ENCODE results near the gene TUG1. TPM values are rescaled to one million over a fixed set of nuclear protein-coding genes. Genes with fewer than 3 reads are reported as not detected.
A peak's percentile ranks its signal among the peaks of the same experiment; 100 is the strongest.

Gene TUG1
- total and polyA plus RNA-seq, 3 donors from 2014 or later, result 134 to 182 (median 157) TPM

GRCh38 chr22:30994960-30995359 lies 25.9 kb downstream of the TUG1 start:
- Histone ChIP-seq H3K27ac (no peak overlapping the region), H3K36me3 (ENCODE audit: low read depth, missing control alignments) (no peaks in the 10 kb centered on the region), H3K4me1 (peaks cover 6% of the 10 kb centered on the region), H3K9me3 (no peaks in the 10 kb centered on the region), H3K4me3 (no peak overlapping the region), H3K27me3 (no peaks in the 10 kb centered on the region)
- TF ChIP-seq CTCF (IDR thresholded peaks at IDR 0.05) (no peak), POLR2A (IDR thresholded peaks at IDR 0.05) (no peak)
- intact Hi-C loops (cut with DNase I; ENCODE audit: low total_unique reads), result no loop called here
- DNase-seq, result no peak
- 93 to 94% methylated on average over 1 of the region's 1 CpG for WGBS, 2 donors

GRCh38 chr22:30996462-30996861 lies 27.4 kb downstream of the TUG1 start:
- intact Hi-C loops (cut with DNase I; ENCODE audit: low total_unique reads), result no loop called here

GRCh38 chr22:30998329-30998728 lies 29.3 kb downstream of the TUG1 start:
- WGBS, 2 donors, result 84 to 86% methylated on average over 4 of the region's 4 CpGs
- DNase-seq, result no peak
- TF ChIP-seq CTCF (IDR thresholded peaks at IDR 0.05), result no peak
- TF ChIP-seq POLR2A (IDR thresholded peaks at IDR 0.05), result no peak
- H3K4me3 ChIP-seq, result no peak overlapping the region
- no peaks in the 10 kb centered on the region for H3K9me3 ChIP-seq
- H3K27ac ChIP-seq, result no peak overlapping the region
- no peaks in the 10 kb centered on the region for H3K27me3 ChIP-seq
- peaks cover under 1% of the 10 kb centered on the region for H3K4me1 ChIP-seq
- intact Hi-C loops (cut with DNase I; ENCODE audit: low total_unique reads), result no loop called here
- H3K36me3 ChIP-seq (ENCODE audit: low read depth, missing control alignments), result no peaks in the 10 kb centered on the region

More at GRCh38 chr22:30996462-30996861, 27.4 kb downstream of the TUG1 start:
- DNase-seq, result no peak
- Histone ChIP-seq H3K27ac (no peak overlapping the region), H3K36me3 (ENCODE audit: low read depth, missing control alignments) (no peaks in the 10 kb centered on the region), H3K4me3 (no peak overlapping the region), H3K4me1 (peaks cover 6% of the 10 kb centered on the region), H3K9me3 (no peaks in the 10 kb centered on the region), H3K27me3 (no peaks in the 10 kb centered on the region)
- WGBS, 2 donors, result 85% methylated on average over 2 of the region's 2 CpGs
- TF ChIP-seq POLR2A (IDR thresholded peaks at IDR 0.05), result no peak
- no peak for TF ChIP-seq CTCF (IDR thresholded peaks at IDR 0.05)

- Histone ChIP-seq H3K4me3 (no peak overlapping the region), H3K27ac (no peak overlapping the region), H3K36me3 (ENCODE audit: low read depth, missing control alignments) (no peaks in the 10 kb centered on the region), H3K27me3 (no peaks in the 10 kb centered on the region), H3K9me3 (no peaks in the 10 kb centered on the region), H3K4me1 (no peaks in the 10 kb centered on the region)
- 67 to 75% methylated on average over 6 of the region's 6 CpGs for WGBS, 2 donors
- TF ChIP-seq POLR2A (IDR thresholded peaks at IDR 0.05), result no peak
- TF ChIP-seq CTCF (IDR thresholded peaks at IDR 0.05), result no peak
- intact Hi-C loops (cut with DNase I; ENCODE audit: low total_unique reads), result no loop called here
- peak; percentile 74 for DNase-seq
These were observed 32.2 kb downstream of the TUG1 start for GRCh38 chr22:31001124-31001770.

GRCh38 chr22:31005535-31005934 lies 36.5 kb downstream of the TUG1 start:
- no peak overlapping the region for H3K4me3 ChIP-seq

More at GRCh38 chr22:31005535-31005934, 36.5 kb downstream of the TUG1 start:
- no peak overlapping the region for H3K27ac ChIP-seq
- DNase-seq, result no peak
- no peaks in the 10 kb centered on the region for H3K4me1 ChIP-seq
- no peaks in the 10 kb centered on the region for H3K27me3 ChIP-seq
- no peaks in the 10 kb centered on the region for H3K9me3 ChIP-seq
- intact Hi-C loops (cut with DNase I; ENCODE audit: low total_unique reads), result no loop called here
- no peaks in the 10 kb centered on the region for H3K36me3 ChIP-seq (ENCODE audit: low read depth, missing control alignments)
- TF ChIP-seq CTCF (IDR thresholded peaks at IDR 0.05) (no peak), POLR2A (IDR thresholded peaks at IDR 0.05) (no peak)
